Astrocyte of the spinal cord (primary cell): Measurements from ENCODE around the gene MAN1C1.

Experiments
- DNase-seq: peaks from one replicate; pipeline ENCODE4 v3.0.0; 2011; ENCODE audit warnings: low read depth, low spot score
- H3K4me3 ChIP-seq: 2 replicates; pipeline ENCODE4 v1.5.1; 2011; ENCODE audit warnings: low read depth, mild to moderate bottlenecking, low read length, moderate library complexity
- CTCF ChIP-seq: IDR thresholded peaks from 2 replicates; pipeline ENCODE4 v1.5.1; 2012; ENCODE audit warnings: low read depth, mild to moderate bottlenecking, low read length, inconsistent platforms
- in situ Hi-C: cut with HindIII; loops from 2 replicates; pipeline ENCODE4 v1.10.0; 2017; ENCODE audit warnings: low sequenced_read_pairs

Gene MAN1C1

GRCh38 chr1:25701030-25701785 lies 84.6 kb downstream of the MAN1C1 start:
- no peak for DNase-seq
- in situ Hi-C loops: no loop called here

DNA sequence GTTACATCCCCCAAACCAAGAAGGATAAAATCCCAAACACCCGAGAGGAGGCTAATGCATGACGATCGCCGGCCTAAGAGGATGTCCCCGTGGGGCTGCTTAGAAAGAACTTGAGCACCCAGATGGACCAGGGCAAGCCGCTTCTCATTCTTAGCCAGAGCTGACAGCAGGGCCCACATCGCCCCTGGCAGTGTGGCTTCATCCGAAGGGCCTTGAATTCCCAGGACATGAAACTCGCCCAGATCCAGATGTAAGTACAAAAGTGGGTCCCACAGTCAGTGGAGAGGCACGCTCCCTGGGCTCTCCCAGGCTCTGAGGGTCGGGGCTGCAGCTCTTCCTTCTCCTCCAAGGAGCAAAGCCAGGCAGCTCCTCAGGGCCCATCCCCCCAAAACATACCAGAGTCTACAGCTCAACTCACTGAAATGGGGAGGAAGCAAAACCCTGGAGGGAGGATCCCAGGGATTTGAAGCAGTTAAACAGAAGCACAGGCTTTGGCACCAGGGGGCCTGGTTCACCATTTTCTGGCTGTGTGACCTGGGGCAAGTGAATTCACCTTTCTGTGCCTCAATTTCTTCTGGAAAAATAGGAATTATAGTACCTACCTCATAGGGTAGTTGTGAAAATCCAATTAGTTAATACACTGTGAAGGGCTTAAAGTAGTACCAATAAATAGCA lies 85.6 kb downstream of the MAN1C1 start:
- no peak for DNase-seq
- H3K4me3 ChIP-seq: no peak overlapping the region
- in situ Hi-C loops: no loop called here
- no peak for TF ChIP-seq CTCF

More at GRCh38 chr1:25701030-25701785, 84.6 kb downstream of the MAN1C1 start:
- no peak overlapping the region for H3K4me3 ChIP-seq
- TF ChIP-seq CTCF: no peak

DNA sequence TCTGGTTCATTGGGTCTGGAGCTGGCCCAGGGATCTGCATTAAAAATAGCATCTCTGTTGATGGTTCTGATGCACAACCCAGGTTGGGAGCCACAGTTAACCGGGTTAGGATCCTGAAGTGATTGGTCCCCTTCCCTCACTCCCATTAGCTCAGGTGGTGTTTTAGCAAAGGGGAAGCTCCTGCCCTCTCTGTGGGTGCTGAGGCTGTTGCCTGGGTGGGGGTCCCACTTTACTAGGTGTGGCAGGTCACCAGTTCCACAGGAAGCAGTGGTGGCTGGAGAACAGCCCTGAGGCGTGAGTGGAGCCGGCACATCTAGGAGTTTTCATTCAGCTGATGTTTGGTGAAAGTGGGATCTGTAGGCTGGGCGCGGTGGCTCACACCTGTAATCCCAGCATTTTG lies 86.5 kb downstream of the MAN1C1 start:
- DNase-seq: no peak
- in situ Hi-C loops: no loop called here
- TF ChIP-seq CTCF: no peak
- no peak overlapping the region for H3K4me3 ChIP-seq

- no peak overlapping the region for H3K4me3 ChIP-seq
- no peak for TF ChIP-seq CTCF
- in situ Hi-C loops: no loop called here
- no peak for DNase-seq
Measured at GRCh38 chr1:25703671-25704266, 87.2 kb downstream of the MAN1C1 start.

- in situ Hi-C loops: no loop called here
- no peak for TF ChIP-seq CTCF
- no peak for DNase-seq
- H3K4me3 ChIP-seq: no peak overlapping the region
Measured at GRCh38 chr1:25704267-25704691, 87.7 kb downstream of the MAN1C1 start.

- no peak overlapping the region for H3K4me3 ChIP-seq
- no peak for TF ChIP-seq CTCF
- DNase-seq: no peak
- in situ Hi-C loops: no loop called here
Measured at GRCh38 chr1:25705699-25706098, 89.1 kb downstream of the MAN1C1 start.
